GM12872 (cell line): ENCODE results near the gene NRXN3.

Experiments
- CTCF ChIP-seq: IDR thresholded peaks from 3 replicates; pipeline ENCODE4 v1.5.1; 2011; ENCODE audit warnings: low read depth, mild to moderate bottlenecking, low read length, moderate library complexity; ENCODE audit not compliant: insufficient read depth

The NRXN3 gene

GRCh38 chr14:78838959-78839358, 668.8 kb downstream of the NRXN3 start:
- no peak for TF ChIP-seq CTCF

- no peak for TF ChIP-seq CTCF
These were observed 670.7 kb downstream of the NRXN3 start for GRCh38 chr14:78840898-78841297.

- no peak for TF ChIP-seq CTCF
These were observed 677.6 kb downstream of the NRXN3 start for GRCh38 chr14:78847801-78848200.

- TF ChIP-seq CTCF, result peak; percentile 90
These were observed 678.2 kb downstream of the NRXN3 start for GRCh38 chr14:78848234-78848820.

GRCh38 chr14:78849952-78850351, 679.8 kb downstream of the NRXN3 start:
- no peak for TF ChIP-seq CTCF

- TF ChIP-seq CTCF, result no peak
These were observed 681.0 kb downstream of the NRXN3 start for GRCh38 chr14:78851189-78851588.

GRCh38 chr14:78852040-78852439, 681.9 kb downstream of the NRXN3 start:
- TF ChIP-seq CTCF, result no peak
